Mesothelial cell of epicardium (in vitro differentiated cells): ENCODE measurements around the gene C14orf119. TPM values are rescaled to one million over a fixed set of nuclear protein-coding genes. Genes with fewer than 3 reads are reported as not detected.

Source experiments
- DNase-seq, 2 experiments: peaks; one replicate each; pipeline ENCODE4 v3.0.0; 2021; ENCODE audit warnings: low spot score in 2 of 2; ENCODE audit not compliant: unreplicated experiment in 2 of 2
- H3K27ac Mint-ChIP-seq: 2 replicates; pipeline ENCODE4 v1.8.0; 2021; ENCODE audit warnings: mixed read lengths
- H3K27me3 Mint-ChIP-seq: 2 replicates; pipeline ENCODE4 v1.8.0; 2021; ENCODE audit warnings: low read depth, mixed read lengths
- H3K36me3 Mint-ChIP-seq: 2 replicates; pipeline ENCODE4 v1.8.0; 2021; ENCODE audit warnings: mixed read lengths
- H3K4me1 Mint-ChIP-seq: 2 replicates; pipeline ENCODE4 v1.8.0; 2021; ENCODE audit warnings: mixed read lengths
- H3K4me3 Mint-ChIP-seq: 2 replicates; pipeline ENCODE4 v1.8.0; 2021; ENCODE audit warnings: mild to moderate bottlenecking, moderate library complexity, mixed read lengths
- H3K9me3 Mint-ChIP-seq: 2 replicates; pipeline ENCODE4 v1.8.0; 2021; ENCODE audit warnings: mixed read lengths
- total RNA-seq: library from RNA; stranded (reverse); gene quantifications from 3 replicates; pipeline ENCODE4 v1.2.1, GENCODE V29; 2021
- TF ChIP-seq, protein P1 (sequence below): fragments of 200-600 bp; sonication (generic); IDR thresholded peaks from one replicate; pipeline ENCODE4 v1.5.0; 2021; ENCODE audit warnings: antibody characterized with exemption; ENCODE audit not compliant: unreplicated experiment

C14orf119 gene
- total RNA-seq, 1 donor from 2014 or later = 45.6 TPM

DNA sequence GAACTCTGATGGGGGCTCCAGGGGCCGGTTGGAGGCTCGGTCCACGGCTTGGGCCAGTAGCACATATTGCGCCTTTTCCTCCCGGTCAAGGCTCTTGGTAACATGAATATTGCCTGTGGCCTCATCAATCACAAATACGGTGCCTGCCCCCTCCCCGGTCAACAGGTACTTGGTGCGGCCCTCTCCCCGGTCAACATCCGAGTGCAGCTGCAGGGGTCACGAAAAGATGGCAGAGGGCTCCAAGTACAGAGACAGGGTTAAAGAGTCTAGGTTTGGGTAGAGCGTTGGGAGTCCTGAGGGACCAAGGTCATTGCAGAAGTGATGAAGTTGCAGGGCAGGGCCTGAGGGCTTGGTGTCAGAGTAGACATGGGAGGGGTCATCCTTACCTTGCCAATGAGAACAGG is 40.2 kb upstream of the C14orf119 start:
- peaks cover 18% of the 10 kb centered on the region for H3K4me1 Mint-ChIP-seq
- no peaks in the 10 kb centered on the region for H3K27me3 Mint-ChIP-seq
- no peaks in the 10 kb centered on the region for H3K9me3 Mint-ChIP-seq
- H3K27ac Mint-ChIP-seq = no peak overlapping the region
- no peak overlapping the region for H3K4me3 Mint-ChIP-seq
- no peak for DNase-seq
- TF ChIP-seq, protein P1, sequence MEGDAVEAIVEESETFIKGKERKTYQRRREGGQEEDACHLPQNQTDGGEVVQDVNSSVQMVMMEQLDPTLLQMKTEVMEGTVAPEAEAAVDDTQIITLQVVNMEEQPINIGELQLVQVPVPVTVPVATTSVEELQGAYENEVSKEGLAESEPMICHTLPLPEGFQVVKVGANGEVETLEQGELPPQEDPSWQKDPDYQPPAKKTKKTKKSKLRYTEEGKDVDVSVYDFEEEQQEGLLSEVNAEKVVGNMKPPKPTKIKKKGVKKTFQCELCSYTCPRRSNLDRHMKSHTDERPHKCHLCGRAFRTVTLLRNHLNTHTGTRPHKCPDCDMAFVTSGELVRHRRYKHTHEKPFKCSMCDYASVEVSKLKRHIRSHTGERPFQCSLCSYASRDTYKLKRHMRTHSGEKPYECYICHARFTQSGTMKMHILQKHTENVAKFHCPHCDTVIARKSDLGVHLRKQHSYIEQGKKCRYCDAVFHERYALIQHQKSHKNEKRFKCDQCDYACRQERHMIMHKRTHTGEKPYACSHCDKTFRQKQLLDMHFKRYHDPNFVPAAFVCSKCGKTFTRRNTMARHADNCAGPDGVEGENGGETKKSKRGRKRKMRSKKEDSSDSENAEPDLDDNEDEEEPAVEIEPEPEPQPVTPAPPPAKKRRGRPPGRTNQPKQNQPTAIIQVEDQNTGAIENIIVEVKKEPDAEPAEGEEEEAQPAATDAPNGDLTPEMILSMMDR = no peak
- peaks cover 5% of the 10 kb centered on the region for H3K36me3 Mint-ChIP-seq

DNA sequence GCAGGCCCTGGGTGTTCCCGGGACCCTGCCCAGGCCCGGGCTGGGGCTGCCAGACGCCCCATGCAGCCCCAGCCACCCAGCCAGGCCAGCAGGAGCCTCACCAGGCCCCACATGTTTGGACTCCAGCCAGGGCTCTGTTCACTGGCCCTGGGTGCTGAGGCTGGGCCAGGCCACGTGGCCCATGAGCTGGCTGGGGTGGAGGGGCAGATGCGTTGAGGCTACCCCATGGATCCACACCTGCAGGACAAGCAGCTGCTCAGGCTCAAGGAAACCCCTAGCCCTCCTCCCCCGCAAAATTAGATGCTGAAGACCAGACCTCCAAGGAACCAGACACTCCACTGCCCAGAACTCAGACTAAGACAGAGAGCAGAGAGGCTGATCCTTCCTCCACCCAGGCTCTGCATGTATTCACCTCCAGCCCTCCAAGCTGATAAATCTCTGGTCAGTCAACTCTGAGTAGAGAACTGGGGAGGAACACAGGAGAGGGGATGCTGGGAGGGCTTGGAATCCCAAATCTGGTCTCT is 39.6 kb upstream of the C14orf119 start:
- peaks cover 5% of the 10 kb centered on the region for H3K36me3 Mint-ChIP-seq
- no peaks in the 10 kb centered on the region for H3K27me3 Mint-ChIP-seq
- TF ChIP-seq, protein P1 = no peak
- peaks cover 18% of the 10 kb centered on the region for H3K4me1 Mint-ChIP-seq
- no peak for DNase-seq
- H3K27ac Mint-ChIP-seq = peak overlapping the region; percentile 60
- peak overlapping the region; percentile 82 for H3K4me3 Mint-ChIP-seq
- no peaks in the 10 kb centered on the region for H3K9me3 Mint-ChIP-seq

DNA sequence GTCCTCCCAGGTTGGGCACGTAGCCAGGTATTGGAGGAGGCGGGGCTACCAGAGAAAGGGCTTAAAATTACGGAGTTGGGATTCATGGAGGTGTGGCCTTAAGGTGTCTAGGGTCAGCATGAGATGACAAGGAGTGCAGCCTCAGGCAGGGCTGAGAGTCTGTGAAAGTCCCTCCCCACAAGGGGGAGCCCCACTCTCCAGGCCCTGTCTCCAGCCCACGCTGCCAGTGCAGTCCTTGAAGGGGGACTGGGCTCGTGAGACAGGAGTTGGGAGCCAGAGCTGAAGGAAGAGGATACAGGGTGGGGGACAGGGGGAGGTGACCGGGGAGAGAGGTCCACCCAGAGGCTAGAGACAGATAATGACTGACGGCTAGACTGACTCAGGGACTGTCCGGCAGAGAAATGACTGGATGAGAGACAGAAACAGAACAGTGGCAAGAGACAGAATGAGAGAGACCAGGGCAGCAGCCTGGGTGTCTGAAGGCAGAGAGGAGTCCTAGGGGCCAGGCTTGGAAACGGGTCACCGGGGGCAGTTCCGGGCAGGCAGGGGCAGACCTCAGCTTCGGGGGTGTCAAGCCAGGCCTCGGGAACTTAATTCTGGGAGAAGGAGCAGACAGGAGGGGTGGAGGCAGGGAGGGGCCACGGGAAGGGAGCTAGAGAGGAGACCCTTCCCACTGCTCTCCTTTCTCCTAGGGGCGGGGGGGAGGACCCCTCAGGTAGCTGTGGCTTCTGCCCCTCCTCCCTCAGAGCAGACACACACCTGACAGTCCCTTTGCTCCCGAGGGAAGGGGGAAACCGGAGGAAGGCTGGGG is 39.0 kb upstream of the C14orf119 start:
- peak overlapping the region; percentile 82 for H3K4me3 Mint-ChIP-seq
- TF ChIP-seq, protein P1 = peak; percentile 56
- H3K27ac Mint-ChIP-seq = peak overlapping the region; percentile 80
- peaks cover 18% of the 10 kb centered on the region for H3K4me1 Mint-ChIP-seq
- no peaks in the 10 kb centered on the region for H3K9me3 Mint-ChIP-seq
- DNase-seq = peak in 1 of 2 experiments; percentile 71
- H3K27me3 Mint-ChIP-seq = no peaks in the 10 kb centered on the region
- H3K36me3 Mint-ChIP-seq = peaks cover 5% of the 10 kb centered on the region

DNA sequence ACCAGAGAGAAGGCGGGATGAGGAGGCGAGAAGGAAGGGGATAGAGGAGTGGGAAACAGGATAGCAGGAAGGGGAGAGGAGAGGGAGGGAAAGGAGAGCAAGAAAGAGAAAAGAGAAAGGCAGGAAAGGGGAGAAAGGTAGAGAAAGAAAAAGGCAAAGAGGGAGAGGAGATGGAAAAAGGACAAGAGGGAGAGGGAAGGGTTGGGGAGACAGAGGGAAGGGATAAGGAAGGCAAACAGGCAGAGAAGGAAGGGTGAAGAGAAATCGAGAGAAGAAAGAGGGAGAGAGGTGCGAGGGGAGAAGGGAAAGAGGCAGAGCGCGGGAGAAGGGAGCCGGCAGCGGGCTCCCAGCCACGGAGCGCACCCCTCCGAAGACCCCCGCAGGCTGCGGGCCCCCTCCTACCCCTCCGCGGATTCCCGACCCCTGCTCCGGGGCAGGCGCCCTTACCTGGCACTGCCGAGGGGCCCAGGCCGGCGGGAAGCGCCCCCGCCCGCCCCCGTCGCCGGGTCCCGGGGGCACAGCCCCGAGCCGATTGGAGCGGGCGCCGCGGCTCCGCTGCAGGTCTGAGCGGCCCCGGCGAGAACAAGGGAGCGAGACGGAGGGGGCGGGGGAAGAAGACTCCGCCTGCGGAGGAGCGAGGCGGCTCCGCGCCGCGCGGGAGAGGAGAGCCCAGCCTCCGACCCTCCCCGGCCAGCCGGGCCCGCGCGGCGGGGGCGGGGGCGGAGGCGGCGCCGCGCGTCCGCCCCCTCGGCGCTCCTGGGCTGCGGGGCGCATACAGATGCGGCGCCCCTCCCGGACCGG is 38.1 kb upstream of the C14orf119 start, which contains the start of gene CDH24:
Gene CDH24, minus strand, starts transcription at position 565 of the 801 bp plus-strand sequence. CDS start 1,787 bp downstream, outside the sequence.
- Mint-ChIP-seq H3K9me3 (no peaks in the 10 kb centered on the region), H3K4me1 (peaks cover 21% of the 10 kb centered on the region), H3K27ac (peak within 1 kb of the TSS; percentile 95), H3K36me3 (peaks cover 8% of the 10 kb centered on the region), H3K27me3 (no peaks in the 10 kb centered on the region), H3K4me3 (peak within 1 kb of the TSS; percentile 84)
- DNase-seq = peak; percentile 72 to 82
- TF ChIP-seq, protein P1 = no peak

DNA sequence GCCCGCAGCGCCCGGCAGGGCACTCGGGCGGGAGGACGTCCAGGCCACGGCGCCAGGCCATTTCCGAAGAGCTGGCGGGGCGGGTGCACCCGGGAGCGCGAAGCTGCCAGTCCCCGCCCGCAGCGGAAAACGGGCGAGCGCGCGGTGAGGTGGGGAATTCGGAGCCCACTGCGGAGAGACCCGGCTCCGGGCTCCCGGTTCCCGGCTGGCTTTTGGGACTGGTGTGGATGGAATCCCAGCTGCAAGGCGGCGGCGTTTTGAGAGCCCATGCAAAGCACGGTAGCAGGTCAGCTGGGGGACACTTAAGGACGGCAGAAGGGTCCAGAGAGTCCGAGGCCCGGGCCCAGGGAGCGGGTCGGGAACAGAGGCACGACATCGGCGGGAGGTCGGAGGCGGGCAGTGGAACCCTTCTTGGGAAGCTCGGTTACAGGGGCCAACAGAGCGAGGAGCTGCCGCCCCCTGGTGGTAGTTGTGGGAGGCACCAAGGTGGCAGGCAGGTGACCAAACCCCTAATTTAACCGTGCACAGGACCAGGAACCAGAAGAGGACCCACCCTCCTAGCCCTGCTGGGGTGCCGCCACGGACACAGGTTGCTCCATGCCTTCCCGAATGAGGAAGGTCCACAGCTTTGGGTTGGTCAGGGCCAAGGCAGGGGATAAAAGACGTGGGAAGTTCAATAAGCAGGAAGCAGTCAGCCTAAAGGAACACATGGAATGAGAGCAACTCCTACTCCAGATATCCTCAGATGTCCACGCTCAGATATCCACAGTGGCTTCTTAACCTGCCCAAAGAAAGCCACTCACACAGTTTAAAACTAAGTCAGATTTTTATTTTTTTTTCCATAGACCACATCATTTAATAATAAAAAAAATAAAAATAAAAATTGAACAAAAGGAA is 37.3 kb upstream of the C14orf119 start:
- H3K9me3 Mint-ChIP-seq = no peaks in the 10 kb centered on the region
- peak overlapping the region; percentile 84 for H3K4me3 Mint-ChIP-seq
- TF ChIP-seq, protein P1 = peak; percentile 99
- H3K4me1 Mint-ChIP-seq = peaks cover 30% of the 10 kb centered on the region
- peaks cover 13% of the 10 kb centered on the region for H3K36me3 Mint-ChIP-seq
- peak overlapping the region; percentile 95 for H3K27ac Mint-ChIP-seq
- peak; percentile 78 to 96 for DNase-seq
- H3K27me3 Mint-ChIP-seq = no peaks in the 10 kb centered on the region
